Fibroblast of villous mesenchyme (primary cell): Measurements from ENCODE around the gene PTPRN2. TPM values are rescaled to one million over a fixed set of nuclear protein-coding genes. Genes with fewer than 3 reads are reported as not detected.

ENCODE experiments used
- DNase-seq: peaks from one replicate; pipeline ENCODE4 v3.0.0-alpha.2; 2010; ENCODE audit warnings: low read depth
- H3K4me3 ChIP-seq: 2 replicates; pipeline ENCODE4 v1.5.1; 2011; ENCODE audit warnings: low read depth, mild to moderate bottlenecking, low read length
- CTCF ChIP-seq: IDR thresholded peaks from 2 replicates; pipeline ENCODE4 v1.5.1; 2012; ENCODE audit warnings: low read depth, mild to moderate bottlenecking, low read length; ENCODE audit not compliant: insufficient read depth
- total RNA-seq: library from RNA; depleted of rRNA; stranded (reverse); fragments of >200 nt; gene quantifications from 2 replicates; pipeline ENCODE4 v1.2.3, GENCODE V29; 2012

Gene PTPRN2
- total RNA-seq, 1 donor, result not detected

- no peak for DNase-seq
- H3K4me3 ChIP-seq, result no peak overlapping the region
- no peak for TF ChIP-seq CTCF
Measured at GRCh38 chr7:158138329-158138597, 449.4 kb downstream of the PTPRN2 start.

DNA sequence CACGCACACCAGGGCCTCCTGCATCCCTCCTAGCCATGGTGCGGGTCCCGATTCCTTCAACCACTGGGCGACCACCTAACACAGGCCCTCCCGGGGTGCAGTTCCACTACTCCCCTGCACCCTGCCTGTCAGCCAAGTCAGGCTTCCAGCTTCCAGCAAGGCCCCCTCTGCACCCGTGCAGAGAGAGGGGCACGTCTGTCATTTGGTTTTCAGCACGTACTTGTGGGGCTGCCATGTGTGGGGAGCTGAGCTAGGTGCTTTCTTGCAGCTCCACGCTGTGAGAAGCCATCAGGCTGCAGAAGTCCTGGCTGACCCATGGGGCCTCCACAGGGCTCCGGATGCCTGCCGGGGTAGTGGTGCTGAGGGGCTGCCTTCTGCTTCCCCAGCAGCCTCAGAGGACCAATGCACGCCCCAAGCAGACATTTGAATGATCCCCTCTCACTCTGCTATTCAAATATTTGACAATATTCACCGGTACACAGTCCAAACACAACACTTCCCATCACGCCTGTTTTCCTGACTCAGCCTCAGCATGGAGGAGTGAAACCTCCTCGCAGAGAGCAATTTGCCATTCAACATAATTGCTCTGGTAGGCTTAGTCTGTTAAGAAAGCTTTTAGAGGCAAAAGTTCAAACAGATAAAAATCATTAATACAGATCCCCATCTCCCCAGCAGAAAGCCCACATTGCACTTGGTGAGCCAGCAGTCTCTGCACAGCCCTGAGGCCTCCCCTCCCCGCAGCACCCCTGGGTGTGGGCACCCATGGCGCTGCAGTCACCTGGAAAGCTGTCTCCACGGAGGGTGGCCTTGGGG, 449.9 kb downstream of the PTPRN2 start:
- DNase-seq, result no peak
- H3K4me3 ChIP-seq, result no peak overlapping the region
- TF ChIP-seq CTCF, result no peak

DNA sequence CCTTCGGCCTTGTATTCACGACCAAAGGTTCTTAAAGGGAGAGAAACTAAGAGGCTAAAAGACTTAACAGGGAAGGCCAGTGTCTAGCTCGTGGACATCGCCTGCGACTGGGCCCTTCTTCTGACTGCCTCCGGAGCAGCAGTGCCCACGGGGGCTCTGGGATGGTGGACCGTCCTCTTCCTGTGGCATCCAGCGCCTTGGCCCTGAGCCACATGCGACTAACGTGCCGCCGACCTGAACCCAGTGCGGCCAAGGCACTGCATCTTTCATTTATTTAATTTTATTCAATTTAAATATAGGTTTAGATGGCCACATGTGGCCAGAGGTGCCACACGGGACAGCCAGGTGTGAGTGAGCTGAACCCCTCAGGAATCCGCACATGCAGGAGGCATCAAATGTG, 451.7 kb downstream of the PTPRN2 start:
- no peak for DNase-seq
- H3K4me3 ChIP-seq, result no peak overlapping the region
- TF ChIP-seq CTCF, result no peak

GRCh38 chr7:158134824-158135223, 452.8 kb downstream of the PTPRN2 start:
- DNase-seq, result no peak
- no peak for TF ChIP-seq CTCF
- no peak overlapping the region for H3K4me3 ChIP-seq

DNA sequence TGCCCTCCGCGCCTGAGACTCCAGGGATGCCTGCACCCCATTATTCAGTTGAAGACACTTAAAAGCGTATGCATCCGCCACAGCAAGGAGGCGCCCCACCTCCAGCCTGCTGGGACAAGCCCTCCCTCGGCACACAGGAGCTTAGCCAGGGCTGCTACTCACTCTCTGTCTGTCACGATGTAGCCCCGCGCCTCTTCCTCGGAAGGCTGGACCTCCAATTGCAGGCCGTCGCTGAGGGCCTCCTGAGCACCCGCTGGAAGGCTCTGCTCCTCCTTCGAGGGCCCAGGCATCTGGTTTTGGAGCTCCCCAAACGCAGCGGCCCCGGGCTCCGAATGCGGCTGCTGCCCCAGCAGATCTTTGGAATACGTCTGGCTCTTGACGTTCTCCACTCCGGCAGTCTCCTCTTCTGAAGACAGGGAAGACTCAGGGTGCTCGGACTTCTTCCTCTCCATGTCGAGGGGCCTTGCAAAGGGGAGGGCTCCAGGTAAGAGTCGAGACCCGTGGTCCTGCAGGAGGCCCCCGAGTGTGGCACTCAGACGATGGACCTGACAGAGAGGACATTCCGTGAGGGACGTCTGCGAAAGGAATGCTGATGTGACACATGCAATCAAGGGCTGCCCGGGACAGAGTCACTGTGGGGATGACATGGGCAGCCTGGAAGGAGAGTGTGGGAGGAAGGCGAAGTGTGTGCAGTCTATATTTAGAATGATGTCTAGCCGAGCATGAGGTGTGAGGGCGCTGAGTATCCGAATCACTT, 453.9 kb downstream of the PTPRN2 start:
- no peak for TF ChIP-seq CTCF
- H3K4me3 ChIP-seq, result no peak overlapping the region
- DNase-seq, result no peak

DNA sequence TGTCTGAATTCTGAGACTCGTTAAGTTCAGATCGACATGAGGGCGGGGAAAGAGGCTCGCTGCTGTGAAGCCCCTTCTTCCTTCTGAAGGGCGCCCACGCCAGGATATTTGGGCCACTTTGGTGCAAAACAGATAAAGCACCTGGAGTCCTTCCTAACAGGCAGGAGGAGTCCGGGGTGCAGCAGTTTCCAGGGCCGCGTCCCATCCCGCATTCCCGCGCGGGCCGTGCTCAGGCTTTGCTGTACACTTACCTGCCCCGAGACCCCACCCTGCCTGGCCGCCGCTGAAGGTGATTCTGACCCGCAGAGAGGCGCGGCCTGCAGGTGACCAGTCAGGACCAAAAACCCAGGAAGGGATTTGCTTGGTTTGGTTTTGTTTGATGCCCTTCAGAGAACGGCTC, 454.6 kb downstream of the PTPRN2 start:
- TF ChIP-seq CTCF, result no peak
- no peak for DNase-seq
- no peak overlapping the region for H3K4me3 ChIP-seq

GRCh38 chr7:158130023-158130409, 457.6 kb downstream of the PTPRN2 start:
- H3K4me3 ChIP-seq, result no peak overlapping the region
- no peak for TF ChIP-seq CTCF
- no peak for DNase-seq
